H9 (cell line): ENCODE data around the gene ZBTB16. TPM values are rescaled to one million over a fixed set of nuclear protein-coding genes. Genes with fewer than 3 reads are reported as not detected.

Experiments
- DNase-seq: peaks from one replicate; pipeline ENCODE4 v3.0.0-alpha.2; 2017
- H2AFZ ChIP-seq: one replicate; pipeline ENCODE4 v1.6.1; 2013; ENCODE audit warnings: mild to moderate bottlenecking, low read length, control low read depth, moderate library complexity
- H2AK5ac ChIP-seq: 2 replicates; pipeline ENCODE4 v1.6.1; 2013; ENCODE audit warnings: low read length, control low read depth, mixed read lengths; ENCODE audit not compliant: insufficient read length
- H2BK120ac ChIP-seq: one replicate; pipeline ENCODE4 v1.6.1; 2013; ENCODE audit warnings: low read depth, mild to moderate bottlenecking, low read length, control low read depth, inconsistent platforms; ENCODE audit not compliant: poor library complexity, severe bottlenecking
- H2BK12ac ChIP-seq: 2 replicates; pipeline ENCODE4 v1.6.1; 2013; ENCODE audit warnings: low read length, control low read depth, mixed read lengths, low read depth; ENCODE audit not compliant: insufficient read length
- H2BK15ac ChIP-seq: 2 replicates; pipeline ENCODE4 v1.6.1; 2013; ENCODE audit warnings: low read depth, low read length, control low read depth
- H2BK20ac ChIP-seq: one replicate; pipeline ENCODE4 v1.6.1; 2013; ENCODE audit warnings: low read depth, mild to moderate bottlenecking, low read length, control low read depth, inconsistent platforms; ENCODE audit not compliant: poor library complexity, severe bottlenecking
- H2BK5ac ChIP-seq: 2 replicates; pipeline ENCODE4 v1.6.1; 2013; ENCODE audit warnings: low read length, control low read depth, mixed read lengths; ENCODE audit not compliant: insufficient read length
- H3K14ac ChIP-seq: 2 replicates; pipeline ENCODE4 v1.6.1; 2013; ENCODE audit warnings: low read length, control low read depth; ENCODE audit not compliant: insufficient read depth
- H3K18ac ChIP-seq: 2 replicates; pipeline ENCODE4 v1.6.1; 2013; ENCODE audit warnings: low read depth, mild to moderate bottlenecking, mixed read lengths, low read length, control low read depth; ENCODE audit not compliant: insufficient read length
- H3K23ac ChIP-seq: 2 replicates; pipeline ENCODE4 v1.6.1; 2013; ENCODE audit warnings: low read length, control low read depth, mixed read lengths, low read depth; ENCODE audit not compliant: insufficient read length
- H3K23me2 ChIP-seq: 2 replicates; pipeline ENCODE4 v1.6.1; 2013; ENCODE audit warnings: low read depth, mild to moderate bottlenecking, mixed read lengths, low read length, control low read depth; ENCODE audit not compliant: insufficient read length, poor library complexity, severe bottlenecking
- H3K27ac ChIP-seq: 2 replicates; pipeline ENCODE4 v1.5.1; 2013; ENCODE audit warnings: low read length, control low read depth, mixed read lengths, low read depth; ENCODE audit not compliant: insufficient read length
- H3K27me3 ChIP-seq: 2 replicates; pipeline ENCODE4 v1.6.1; 2013; ENCODE audit warnings: low read length, control low read depth, inconsistent platforms; ENCODE audit not compliant: insufficient read depth
- H3K4ac ChIP-seq: 2 replicates; pipeline ENCODE4 v1.6.1; 2013; ENCODE audit warnings: low read depth, mild to moderate bottlenecking, control low read depth, inconsistent platforms, low read length, moderate library complexity
- H3K4me1 ChIP-seq: 2 replicates; pipeline ENCODE4 v1.6.1; 2013; ENCODE audit warnings: low read length, control low read depth, inconsistent platforms; ENCODE audit not compliant: insufficient read depth
- H3K4me2 ChIP-seq: 2 replicates; pipeline ENCODE4 v1.6.1; 2013; ENCODE audit warnings: low read length, control low read depth, mixed read lengths; ENCODE audit not compliant: insufficient read length, insufficient read depth
- H3K56ac ChIP-seq: 2 replicates; pipeline ENCODE4 v1.6.1; 2013; ENCODE audit warnings: low read depth, mild to moderate bottlenecking, mixed read lengths, low read length, control low read depth; ENCODE audit not compliant: insufficient read length
- H3K79me1 ChIP-seq: 2 replicates; pipeline ENCODE4 v1.6.1; 2013; ENCODE audit warnings: low read depth, mild to moderate bottlenecking, moderate library complexity, low read length, control low read depth, inconsistent platforms; ENCODE audit not compliant: insufficient read depth, poor library complexity, severe bottlenecking
- H3K79me2 ChIP-seq: 2 replicates; pipeline ENCODE4 v1.6.1; 2013; ENCODE audit warnings: low read length, control low read depth, inconsistent platforms; ENCODE audit not compliant: insufficient read depth
- H3K9ac ChIP-seq: 2 replicates; pipeline ENCODE4 v1.6.1; 2013; ENCODE audit warnings: low read length, control low read depth, mixed read lengths; ENCODE audit not compliant: insufficient read length; ENCODE audit errors: extremely low read depth
- H3K9me3 ChIP-seq: one replicate; pipeline ENCODE4 v1.6.1; 2013; ENCODE audit warnings: low read depth, low read length, inconsistent platforms; ENCODE audit not compliant: control insufficient read depth
- H3T11ph ChIP-seq: one replicate; pipeline ENCODE4 v1.6.1; 2013; ENCODE audit warnings: mild to moderate bottlenecking, low read length, control low read depth, inconsistent platforms
- H4K20me1 ChIP-seq: one replicate; pipeline ENCODE4 v1.6.1; 2013; ENCODE audit not compliant: control insufficient read depth, insufficient read length, insufficient read depth
- H4K5ac ChIP-seq: 2 replicates; pipeline ENCODE4 v1.6.1; 2013; ENCODE audit warnings: low read depth, mild to moderate bottlenecking, mixed read lengths, low read length, control low read depth; ENCODE audit not compliant: insufficient read length
- H4K8ac ChIP-seq: replicated peaks from 2 replicates; pipeline ENCODE4 v1.6.1; 2013; ENCODE audit warnings: low read length, control low read depth, mixed read lengths, low read depth; ENCODE audit not compliant: insufficient read length
- H4K91ac ChIP-seq: 2 replicates; pipeline ENCODE4 v1.6.1; 2013; ENCODE audit warnings: low read depth, mild to moderate bottlenecking, moderate library complexity, mixed read lengths, low read length, control low read depth; ENCODE audit not compliant: insufficient read length
- H3K27ac Mint-ChIP-seq, 3 experiments: 2 replicates in 2 of 3; 3 replicates in 1 of 3; pipeline ENCODE4 v1.8.0; 2020 to 2021; ENCODE audit warnings: mixed read lengths in 3 of 3, mild to moderate bottlenecking in 1 of 3, moderate library complexity in 1 of 3
- H3K27me3 Mint-ChIP-seq: 2 replicates; pipeline ENCODE4 v1.8.0; 2021; ENCODE audit warnings: low read depth, mild to moderate bottlenecking, moderate library complexity, mixed read lengths
- H3K36me3 Mint-ChIP-seq, 3 experiments: 2 replicates in 2 of 3; 3 replicates in 1 of 3; pipeline ENCODE4 v1.8.0; 2020 to 2021; ENCODE audit warnings: low read depth in 3 of 3, mixed read lengths in 3 of 3; ENCODE audit not compliant: insufficient read depth in 1 of 3
- H3K4me1 Mint-ChIP-seq, 2 experiments: 2 replicates each; pipeline ENCODE4 v1.8.0; 2020; ENCODE audit warnings: mixed read lengths in 2 of 2
- H3K4me3 Mint-ChIP-seq, 2 experiments: 2 replicates in 1 of 2; 3 replicates in 1 of 2; pipeline ENCODE4 v1.8.0; 2020 to 2021; ENCODE audit warnings: mild to moderate bottlenecking in 2 of 2, mixed read lengths in 2 of 2, moderate library complexity in 1 of 2
- H3K9me3 Mint-ChIP-seq, 2 experiments: 2 replicates in 1 of 2; 3 replicates in 1 of 2; pipeline ENCODE4 v1.8.0; 2020; ENCODE audit warnings: mild to moderate bottlenecking in 2 of 2, mixed read lengths in 2 of 2, moderate library complexity in 1 of 2
- CTCF ChIP-seq: fragments of 200-600 bp; sonication (generic); conservative IDR thresholded peaks from 3 replicates; pipeline ENCODE4 v1.8.0; 2021; ENCODE audit warnings: antibody characterized with exemption, mild to moderate bottlenecking
- WGBS: extraction: QIAGEN DNeasy Blood & Tissue Kit; methylation state at CpG from one replicate; pipeline ENCODE4 v1.1.7; 2013; ENCODE audit warnings: missing lambda C conversion rate, low lambda C conversion rate, mixed read lengths; ENCODE audit not compliant: insufficient read length; ENCODE audit errors: extremely low coverage; 5-methylcytosine and 5-hydroxymethylcytosine counted together
- total RNA-seq: library from RNA; stranded (reverse); gene quantifications from 2 replicates; pipeline ENCODE4 v1.2.1, GENCODE V29; 2021

The ZBTB16 gene
- total RNA-seq, 1 experiment from 2014 or later = not detected

GRCh38 chr11:114161486-114162250 lies 102.2 kb downstream of the ZBTB16 start:
- Histone ChIP-seq H2AK5ac (no peak overlapping the region), H2BK5ac (no peak overlapping the region), H3K23me2 (no peaks in the 10 kb centered on the region), H4K91ac (no peak overlapping the region), H3K9me3 (no peaks in the 10 kb centered on the region), H3K4ac (no peak overlapping the region), H3T11ph (no peak overlapping the region), H3K79me1 (no peaks in the 10 kb centered on the region), H3K9ac (no peak overlapping the region), H4K20me1 (no peaks in the 10 kb centered on the region), H3K27me3 (no peaks in the 10 kb centered on the region; the same call in 1 of the 2 replicates), H3K4me2 (no peak overlapping the region), H3K79me2 (no peaks in the 10 kb centered on the region), H3K18ac (no peak overlapping the region), H3K4me1 (peaks cover 4% of the 10 kb centered on the region; the same call in 1 of the 2 replicates), H2BK15ac (no peak overlapping the region), H2BK12ac (no peak overlapping the region), H3K14ac (no peak overlapping the region), H4K5ac (no peak overlapping the region), H2BK20ac (no peak overlapping the region), H3K27ac (no peak overlapping the region), H3K23ac (no peak overlapping the region), H4K8ac (no peak overlapping the region), H2BK120ac (no peak overlapping the region), H3K56ac (no peak overlapping the region), H2AFZ (no peak overlapping the region)
- peaks cover 16% of the 10 kb centered on the region for H3K27me3 Mint-ChIP-seq
- no peaks in the 10 kb centered on the region; a peak in 1 of 7 replicates for H3K36me3 Mint-ChIP-seq
- no peak overlapping the region for H3K27ac Mint-ChIP-seq
- TF ChIP-seq CTCF = no peak
- no peak for DNase-seq
- WGBS = no CpG with 5 or more reads among the region's 9 CpGs
- no peak overlapping the region for H3K4me3 Mint-ChIP-seq
- H3K4me1 Mint-ChIP-seq = peaks cover 14 to 21% of the 10 kb centered on the region in 2 experiments
- no peaks in the 10 kb centered on the region for H3K9me3 Mint-ChIP-seq
